Osteocyte (in vitro differentiated cells): ENCODE results near the gene APAF1. TPM values are rescaled to one million over a fixed set of nuclear protein-coding genes. Genes with fewer than 3 reads are reported as not detected.

Experiments
- DNase-seq: peaks from one replicate; pipeline ENCODE4 v3.0.0; 2021; ENCODE audit warnings: mixed read lengths; ENCODE audit not compliant: unreplicated experiment; ENCODE audit errors: extremely low spot score
- H3K27ac Mint-ChIP-seq: one replicate; pipeline ENCODE4 v1.8.0; 2021; ENCODE audit warnings: mild to moderate bottlenecking, mixed read lengths; ENCODE audit not compliant: unreplicated experiment
- H3K27me3 Mint-ChIP-seq: one replicate; pipeline ENCODE4 v1.8.0; 2021; ENCODE audit warnings: mixed read lengths; ENCODE audit not compliant: unreplicated experiment
- H3K36me3 Mint-ChIP-seq: one replicate; pipeline ENCODE4 v1.8.0; 2021; ENCODE audit warnings: mixed read lengths; ENCODE audit not compliant: unreplicated experiment
- H3K4me1 Mint-ChIP-seq: one replicate; pipeline ENCODE4 v1.8.0; 2021; ENCODE audit warnings: mixed read lengths; ENCODE audit not compliant: unreplicated experiment
- H3K4me3 Mint-ChIP-seq: one replicate; pipeline ENCODE4 v1.8.0; 2021; ENCODE audit warnings: mild to moderate bottlenecking, moderate library complexity, mixed read lengths; ENCODE audit not compliant: unreplicated experiment
- H3K9me3 Mint-ChIP-seq: one replicate; pipeline ENCODE4 v1.8.0; 2021; ENCODE audit warnings: mixed read lengths; ENCODE audit not compliant: unreplicated experiment
- CTCF ChIP-seq: fragments of 200-600 bp; sonication (generic); IDR thresholded peaks from 2 replicates; pipeline ENCODE4 v1.5.0; 2021; ENCODE audit warnings: antibody characterized with exemption, mild to moderate bottlenecking, moderate library complexity
- total RNA-seq: library from RNA; stranded (reverse); gene quantifications from 2 replicates; pipeline ENCODE4 v1.2.1, GENCODE V29; 2021

Gene APAF1
- total RNA-seq, 1 donor from 2014 or later, result 14.4 TPM

- Mint-ChIP-seq H3K27ac (no peak overlapping the region), H3K4me3 (no peak overlapping the region), H3K9me3 (no peaks in the 10 kb centered on the region), H3K36me3 (peaks cover 23% of the 10 kb centered on the region), H3K27me3 (no peaks in the 10 kb centered on the region), H3K4me1 (no peaks in the 10 kb centered on the region)
- TF ChIP-seq CTCF, result no peak
- DNase-seq, result no peak
Observed at GRCh38 chr12:98671459-98671858, 26.4 kb downstream of the APAF1 start.

- H3K4me1 Mint-ChIP-seq, result no peaks in the 10 kb centered on the region
- no peak overlapping the region for H3K4me3 Mint-ChIP-seq
- H3K27me3 Mint-ChIP-seq, result no peaks in the 10 kb centered on the region
- no peak for TF ChIP-seq CTCF
- H3K36me3 Mint-ChIP-seq, result peaks cover 22% of the 10 kb centered on the region
- H3K27ac Mint-ChIP-seq, result no peak overlapping the region
- H3K9me3 Mint-ChIP-seq, result no peaks in the 10 kb centered on the region
- DNase-seq, result no peak
Observed at GRCh38 chr12:98674841-98675240, 29.8 kb downstream of the APAF1 start.

- no peak for DNase-seq
- TF ChIP-seq CTCF, result no peak
- no peaks in the 10 kb centered on the region for H3K4me1 Mint-ChIP-seq
- H3K27me3 Mint-ChIP-seq, result no peaks in the 10 kb centered on the region
- no peak overlapping the region for H3K27ac Mint-ChIP-seq
- no peak overlapping the region for H3K4me3 Mint-ChIP-seq
- no peaks in the 10 kb centered on the region for H3K9me3 Mint-ChIP-seq
- peaks cover 32% of the 10 kb centered on the region for H3K36me3 Mint-ChIP-seq
Observed at GRCh38 chr12:98678236-98678945, 33.3 kb downstream of the APAF1 start.

- no peaks in the 10 kb centered on the region for H3K27me3 Mint-ChIP-seq
- TF ChIP-seq CTCF, result no peak
- H3K9me3 Mint-ChIP-seq, result no peaks in the 10 kb centered on the region
- DNase-seq, result no peak
- no peaks in the 10 kb centered on the region for H3K4me1 Mint-ChIP-seq
- H3K27ac Mint-ChIP-seq, result no peak overlapping the region
- H3K36me3 Mint-ChIP-seq, result peaks cover 33% of the 10 kb centered on the region
- H3K4me3 Mint-ChIP-seq, result no peak overlapping the region
Observed at GRCh38 chr12:98678946-98679610, 34.0 kb downstream of the APAF1 start.

GRCh38 chr12:98679611-98680005 lies 34.5 kb downstream of the APAF1 start:
- no peak for TF ChIP-seq CTCF
- Mint-ChIP-seq H3K27ac (no peak overlapping the region), H3K9me3 (no peaks in the 10 kb centered on the region), H3K27me3 (no peaks in the 10 kb centered on the region), H3K4me3 (no peak overlapping the region), H3K4me1 (no peaks in the 10 kb centered on the region), H3K36me3 (peaks cover 36% of the 10 kb centered on the region)
- DNase-seq, result no peak
